Lower lobe of right lung (tissue), 2 donors: ENCODE measurements around the gene SAMD13. TPM values are rescaled to one million over a fixed set of nuclear protein-coding genes. Genes with fewer than 3 reads are reported as not detected.

Source experiments
- ATAC-seq, 2 donors: fragments of 200-7000 bp; cut with Tn5 transposase; one replicate each; pipeline ENCODE4 v1.9.1; 2020 to 2022; ENCODE audit warnings: mild to moderate bottlenecking in 2 of 2, moderate library complexity in 2 of 2
- DNase-seq: peaks from one replicate; pipeline ENCODE4 v3.0.0-alpha.2; 2020
- H3K27ac ChIP-seq: fragments of 200-600 bp; one replicate; pipeline ENCODE4 v1.8.0; 2022
- H3K27me3 ChIP-seq: fragments of 200-600 bp; one replicate; pipeline ENCODE4 v1.8.0; 2022; ENCODE audit warnings: low read depth
- H3K36me3 ChIP-seq: fragments of 200-600 bp; one replicate; pipeline ENCODE4 v1.8.0; 2022; ENCODE audit warnings: mild to moderate bottlenecking
- H3K4me1 ChIP-seq: fragments of 200-600 bp; one replicate; pipeline ENCODE4 v1.8.0; 2022
- H3K4me3 ChIP-seq: fragments of 200-600 bp; one replicate; pipeline ENCODE4 v1.8.0; 2022; ENCODE audit warnings: mild to moderate bottlenecking
- H3K9me3 ChIP-seq: fragments of 200-600 bp; one replicate; pipeline ENCODE4 v1.8.0; 2022
- intact Hi-C: fragments of 100-400 bp; cut with DNase I; formaldehyde crosslinking; loops from one replicate; pipeline ENCODE4 v1.11.0; 2022
- total RNA-seq: library from RNA; stranded (reverse); fragmentation: NEBNext Ultra II Directional; extraction: Animal tissue kit (Norgen Biotek cat#: 25700); gene quantifications from one replicate; pipeline ENCODE4 v1.2.1, GENCODE V29; 2021
- TF ChIP-seq, protein P1 (sequence below): fragments of 200-600 bp; IDR thresholded peaks from one replicate; pipeline ENCODE4 v1.8.0; 2022; ENCODE audit warnings: antibody characterized with exemption, mild to moderate bottlenecking
- donor health status: DM: no; HTN: yes; CAD: no; lungs with severe emphysema.

The SAMD13 gene
- total RNA-seq, 1 donor from 2014 or later = 2.2 TPM

DNA sequence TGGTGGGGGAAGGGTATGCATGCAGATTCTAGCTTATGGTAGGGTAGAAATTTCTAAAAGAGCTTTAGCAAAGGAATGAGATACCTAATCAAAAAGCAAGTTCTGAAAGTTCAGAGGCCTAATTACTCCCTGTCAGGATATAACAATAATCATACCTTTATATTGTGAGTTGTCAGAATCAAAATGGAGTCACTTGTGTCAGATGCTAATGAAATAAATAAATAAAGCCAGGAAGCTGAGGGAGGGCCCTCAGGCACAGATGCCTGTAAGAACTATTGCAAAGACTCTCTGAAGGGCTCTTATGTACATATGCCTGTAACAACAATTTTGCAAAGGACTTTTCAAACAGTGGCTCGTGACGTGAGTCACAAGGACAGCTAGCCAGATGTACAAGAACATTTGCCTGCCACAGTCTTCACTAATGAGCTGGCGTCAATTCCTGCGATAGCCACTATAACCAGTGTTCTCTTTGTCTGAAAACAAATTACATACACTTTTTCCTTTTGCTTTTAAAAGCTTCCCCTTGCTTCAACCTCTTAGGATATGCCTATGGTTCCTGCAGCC is 69.4 kb downstream of the SAMD13 start:
- TF ChIP-seq, protein P1, sequence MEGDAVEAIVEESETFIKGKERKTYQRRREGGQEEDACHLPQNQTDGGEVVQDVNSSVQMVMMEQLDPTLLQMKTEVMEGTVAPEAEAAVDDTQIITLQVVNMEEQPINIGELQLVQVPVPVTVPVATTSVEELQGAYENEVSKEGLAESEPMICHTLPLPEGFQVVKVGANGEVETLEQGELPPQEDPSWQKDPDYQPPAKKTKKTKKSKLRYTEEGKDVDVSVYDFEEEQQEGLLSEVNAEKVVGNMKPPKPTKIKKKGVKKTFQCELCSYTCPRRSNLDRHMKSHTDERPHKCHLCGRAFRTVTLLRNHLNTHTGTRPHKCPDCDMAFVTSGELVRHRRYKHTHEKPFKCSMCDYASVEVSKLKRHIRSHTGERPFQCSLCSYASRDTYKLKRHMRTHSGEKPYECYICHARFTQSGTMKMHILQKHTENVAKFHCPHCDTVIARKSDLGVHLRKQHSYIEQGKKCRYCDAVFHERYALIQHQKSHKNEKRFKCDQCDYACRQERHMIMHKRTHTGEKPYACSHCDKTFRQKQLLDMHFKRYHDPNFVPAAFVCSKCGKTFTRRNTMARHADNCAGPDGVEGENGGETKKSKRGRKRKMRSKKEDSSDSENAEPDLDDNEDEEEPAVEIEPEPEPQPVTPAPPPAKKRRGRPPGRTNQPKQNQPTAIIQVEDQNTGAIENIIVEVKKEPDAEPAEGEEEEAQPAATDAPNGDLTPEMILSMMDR = no peak
- H3K9me3 ChIP-seq = no peaks in the 10 kb centered on the region
- peak; percentile 68 to 83 for ATAC-seq
- H3K4me1 ChIP-seq = peaks cover 6% of the 10 kb centered on the region
- intact Hi-C loops = no loop called here
- H3K4me3 ChIP-seq = no peak overlapping the region
- H3K27me3 ChIP-seq = no peaks in the 10 kb centered on the region
- no peak overlapping the region for H3K27ac ChIP-seq
- no peak for DNase-seq
- no peaks in the 10 kb centered on the region for H3K36me3 ChIP-seq

DNA sequence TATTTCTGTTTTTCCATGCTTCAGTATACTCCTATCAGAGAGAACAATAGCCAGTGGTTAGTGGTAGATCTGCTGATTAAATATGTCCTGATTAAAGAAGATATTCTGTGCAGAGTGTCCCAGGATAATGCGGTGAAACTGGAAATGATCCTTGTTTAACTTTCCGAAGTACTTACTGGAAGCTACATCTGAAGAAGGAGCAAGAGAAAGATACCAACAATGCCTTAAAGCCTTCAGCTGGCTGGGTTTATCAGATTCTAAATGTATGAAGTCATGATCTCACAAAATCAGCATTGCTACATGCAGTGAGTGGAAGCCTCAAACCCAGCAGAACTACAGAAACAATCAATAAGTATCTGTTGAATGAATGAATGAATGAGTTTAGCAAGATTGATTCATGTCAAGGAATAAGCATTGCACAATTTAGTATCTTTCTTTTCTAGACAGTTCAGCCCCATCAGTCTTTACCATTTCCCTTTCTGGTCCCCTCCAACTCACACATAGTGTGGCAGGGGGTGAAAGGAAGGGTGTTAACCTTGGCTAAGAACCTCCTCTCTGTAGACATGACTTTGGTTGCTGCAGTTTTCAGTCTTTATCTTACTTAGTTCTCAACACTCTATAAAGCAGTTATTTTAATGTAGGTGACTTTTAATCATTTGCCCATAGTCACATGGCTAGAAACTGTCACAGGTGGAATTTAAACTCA is 72.1 kb downstream of the SAMD13 start:
- Histone ChIP-seq H3K9me3 (no peaks in the 10 kb centered on the region), H3K4me1 (no peaks in the 10 kb centered on the region), H3K4me3 (no peak overlapping the region), H3K36me3 (no peaks in the 10 kb centered on the region), H3K27me3 (no peaks in the 10 kb centered on the region), H3K27ac (no peak overlapping the region)
- intact Hi-C loops = no loop called here
- DNase-seq = no peak
- TF ChIP-seq, protein P1 = no peak
- ATAC-seq = no peak

GRCh38 chr1:84374991-84375696 is 73.6 kb downstream of the SAMD13 start:
- Histone ChIP-seq H3K4me3 (no peak overlapping the region), H3K4me1 (no peaks in the 10 kb centered on the region), H3K27ac (no peak overlapping the region), H3K27me3 (no peaks in the 10 kb centered on the region), H3K9me3 (no peaks in the 10 kb centered on the region), H3K36me3 (no peaks in the 10 kb centered on the region)
- intact Hi-C loops = no loop called here
- TF ChIP-seq, protein P1 = no peak
- DNase-seq (no peak), ATAC-seq (no peak)

DNA sequence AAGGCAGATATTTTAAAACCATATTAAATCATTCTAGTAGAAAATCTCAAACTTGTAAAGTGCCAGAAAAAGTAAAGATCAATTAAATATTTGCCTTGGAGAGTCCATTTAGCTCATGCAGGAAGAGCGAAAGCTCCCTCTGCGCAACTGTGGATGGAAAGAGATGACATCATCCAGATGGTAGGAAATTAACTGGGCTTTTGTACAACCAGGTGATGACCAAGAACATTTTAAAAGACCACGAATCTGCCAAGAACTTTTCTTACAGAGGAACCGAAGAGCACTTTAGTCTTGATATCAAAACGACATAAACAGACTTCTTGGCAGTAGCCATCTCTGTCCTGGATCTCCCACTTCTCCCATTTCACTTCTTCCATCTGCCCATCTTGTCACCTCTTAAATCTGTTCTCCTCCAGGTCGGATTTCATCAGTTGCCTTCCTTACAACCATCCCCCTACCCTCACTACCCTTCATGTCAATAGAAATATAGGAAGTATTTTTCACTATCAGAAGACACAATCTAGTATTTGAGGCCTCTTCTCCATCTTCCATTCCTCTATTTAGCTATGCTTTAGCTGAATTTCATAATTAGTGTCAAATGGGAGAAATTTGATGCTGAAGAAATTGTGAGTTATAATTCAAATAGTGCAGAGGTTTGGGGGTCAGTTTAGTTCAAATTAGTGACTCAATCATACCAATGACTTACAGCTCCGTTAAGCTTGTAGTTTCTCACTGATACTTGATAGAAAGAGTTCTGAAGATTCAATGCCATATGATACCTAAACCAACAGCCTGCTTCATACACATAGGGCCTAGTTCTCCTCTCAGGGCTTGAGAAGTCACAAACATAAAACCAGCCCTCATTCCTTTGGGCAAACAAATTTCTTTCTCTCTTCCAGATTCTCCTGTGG is 74.7 kb downstream of the SAMD13 start:
- Histone ChIP-seq H3K27ac (no peak overlapping the region), H3K36me3 (no peaks in the 10 kb centered on the region), H3K27me3 (no peaks in the 10 kb centered on the region), H3K9me3 (no peaks in the 10 kb centered on the region), H3K4me1 (no peaks in the 10 kb centered on the region), H3K4me3 (no peak overlapping the region)
- intact Hi-C loops = no loop called here
- DNase-seq (no peak), ATAC-seq (no peak)
- TF ChIP-seq, protein P1 = no peak

DNA sequence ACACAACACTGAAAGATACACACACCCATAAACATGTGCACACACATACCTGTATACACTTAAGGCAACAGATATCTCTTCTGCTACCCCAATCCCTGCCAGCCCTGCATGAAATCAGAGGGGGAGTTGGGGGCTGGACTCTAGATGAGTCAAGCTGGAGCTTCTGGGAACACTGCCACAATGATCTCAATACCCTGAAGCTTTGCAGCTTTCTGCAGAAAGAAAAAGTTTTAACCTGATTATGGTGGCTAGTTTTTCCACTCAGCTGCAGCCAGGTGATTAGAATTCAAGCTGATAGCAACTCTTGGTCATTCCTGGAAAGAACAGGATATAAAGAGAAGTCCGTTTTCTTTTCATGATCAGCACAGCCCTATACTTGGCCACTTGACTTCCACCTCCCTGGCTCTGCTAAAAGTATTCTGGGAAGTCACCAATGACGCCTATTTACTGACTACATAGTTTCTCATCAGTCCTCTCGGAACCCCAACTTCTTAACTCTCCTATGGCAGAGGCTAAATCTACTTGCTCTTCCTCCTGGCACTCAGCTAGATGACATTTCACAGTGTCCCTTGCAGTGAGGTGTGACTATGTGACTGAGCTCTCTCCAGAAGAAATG is 76.1 kb downstream of the SAMD13 start:
- DNase-seq (no peak), ATAC-seq (peak in 1 of 2 donors; percentile 21)
- no peaks in the 10 kb centered on the region for H3K27me3 ChIP-seq
- no peak overlapping the region for H3K4me3 ChIP-seq
- H3K36me3 ChIP-seq = no peaks in the 10 kb centered on the region
- no peaks in the 10 kb centered on the region for H3K9me3 ChIP-seq
- H3K27ac ChIP-seq = no peak overlapping the region
- intact Hi-C loops = no loop called here
- TF ChIP-seq, protein P1 = no peak
- H3K4me1 ChIP-seq = no peaks in the 10 kb centered on the region
